A673 (cell line): Measurements from ENCODE around the gene OR2C1.

Source experiments
- EZH2 ChIP-seq: fragments of 200-600 bp; sonication (generic); IDR thresholded peaks from 2 replicates; pipeline ENCODE4 v1.6.1; 2017; ENCODE audit warnings: borderline replicate concordance, low read depth, mild to moderate bottlenecking, mixed read lengths, antibody characterized with exemption, low read length; ENCODE audit not compliant: poor library complexity, severe bottlenecking
- TF ChIP-seq, protein P1 (sequence below): fragments of 300-800, 200-600 bp; sonication (generic); conservative IDR thresholded peaks from 2 replicates; pipeline ENCODE4 v1.5.1; 2017; ENCODE audit warnings: low read depth, mild to moderate bottlenecking, antibody characterized with exemption, low read length, moderate library complexity, mixed read lengths

DNA sequence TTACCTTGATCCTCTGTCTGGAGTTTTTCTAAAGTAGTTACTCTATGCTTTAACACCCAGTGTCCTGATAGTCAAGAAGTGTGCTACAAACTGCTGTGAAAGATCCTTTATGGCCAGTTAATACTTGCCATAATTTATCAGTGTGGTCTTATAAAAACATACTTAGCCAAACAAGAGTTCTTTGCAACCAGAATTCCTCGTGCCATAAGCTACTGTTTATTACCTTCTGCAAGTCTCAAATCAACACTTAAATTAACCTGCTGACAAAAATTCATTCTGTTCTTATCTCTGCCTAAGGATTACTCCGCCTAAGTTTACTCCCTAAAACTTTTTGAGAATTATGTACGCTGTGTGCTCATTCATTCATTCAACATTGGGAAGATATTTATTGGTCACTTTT lies 27.6 kb upstream of the OR2C1 start:
- TF ChIP-seq, protein P1, sequence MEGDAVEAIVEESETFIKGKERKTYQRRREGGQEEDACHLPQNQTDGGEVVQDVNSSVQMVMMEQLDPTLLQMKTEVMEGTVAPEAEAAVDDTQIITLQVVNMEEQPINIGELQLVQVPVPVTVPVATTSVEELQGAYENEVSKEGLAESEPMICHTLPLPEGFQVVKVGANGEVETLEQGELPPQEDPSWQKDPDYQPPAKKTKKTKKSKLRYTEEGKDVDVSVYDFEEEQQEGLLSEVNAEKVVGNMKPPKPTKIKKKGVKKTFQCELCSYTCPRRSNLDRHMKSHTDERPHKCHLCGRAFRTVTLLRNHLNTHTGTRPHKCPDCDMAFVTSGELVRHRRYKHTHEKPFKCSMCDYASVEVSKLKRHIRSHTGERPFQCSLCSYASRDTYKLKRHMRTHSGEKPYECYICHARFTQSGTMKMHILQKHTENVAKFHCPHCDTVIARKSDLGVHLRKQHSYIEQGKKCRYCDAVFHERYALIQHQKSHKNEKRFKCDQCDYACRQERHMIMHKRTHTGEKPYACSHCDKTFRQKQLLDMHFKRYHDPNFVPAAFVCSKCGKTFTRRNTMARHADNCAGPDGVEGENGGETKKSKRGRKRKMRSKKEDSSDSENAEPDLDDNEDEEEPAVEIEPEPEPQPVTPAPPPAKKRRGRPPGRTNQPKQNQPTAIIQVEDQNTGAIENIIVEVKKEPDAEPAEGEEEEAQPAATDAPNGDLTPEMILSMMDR, result no peak
- no peak for TF ChIP-seq EZH2
